Panc1 (cell line): ENCODE results near the gene CDH5. TPM values are rescaled to one million over a fixed set of nuclear protein-coding genes. Genes with fewer than 3 reads are reported as not detected.

ENCODE experiments used
- ATAC-seq: fragments of 200-7000 bp; cut with Tn5 transposase; 2 replicates; pipeline ENCODE4 v1.9.1; 2020; ENCODE audit warnings: mild to moderate bottlenecking, moderate library complexity
- BruUV-seq: library from RNA; stranded (reverse); fragments of 400-500 nt; replicated peaks from 2 replicates; lab custom pipeline; 2021; lab: Mats Ljungman, UMichigan
- CTCF ChIA-PET: fragments of 300-600 bp; sonication (Branson Sonifier 250); formaldehyde crosslinking; loops from one replicate; lab custom pipeline; 2022; ENCODE audit warnings: antibody characterized with exemption; lab: Charles Lee
- POLR2A ChIA-PET: fragments of 300-600 bp; sonication (Branson Sonifier 250); formaldehyde crosslinking; loops from one replicate; lab custom pipeline; 2022; ENCODE audit warnings: antibody characterized with exemption; lab: Charles Lee
- DNase-seq: peaks from one replicate; pipeline ENCODE4 v3.0.0-alpha.2; 2010; ENCODE audit warnings: low read depth, low spot score
- H3K27ac ChIP-seq: 2 replicates; pipeline ENCODE4 v1.5.1; 2011; ENCODE audit warnings: mild to moderate bottlenecking, low read length, inconsistent platforms
- H3K27me3 ChIP-seq: fragments of 200-500 bp; sonication (Bioruptor generic); 2 replicates; pipeline ENCODE4 v1.6.0; 2014; ENCODE audit warnings: low read length, inconsistent platforms; ENCODE audit not compliant: control insufficient read depth, insufficient read depth
- H3K36me3 ChIP-seq: fragments of 200-500 bp; sonication (Bioruptor generic); 2 replicates; pipeline ENCODE4 v1.5.1; 2014; ENCODE audit warnings: inconsistent platforms, mild to moderate bottlenecking, low read length, moderate library complexity; ENCODE audit not compliant: control insufficient read depth, insufficient read depth
- H3K4me1 ChIP-seq: 2 replicates; pipeline ENCODE4 v1.5.1; 2011; ENCODE audit warnings: inconsistent platforms, mild to moderate bottlenecking, low read length, moderate library complexity; ENCODE audit not compliant: control insufficient read depth, insufficient read depth
- H3K4me3 ChIP-seq, 2 experiments: 2 replicates each; pipeline ENCODE4 v1.5.1; 2011 to 2012; ENCODE audit warnings: low read depth in 2 of 2, low read length in 2 of 2, mild to moderate bottlenecking in 2 of 2, inconsistent platforms in 1 of 2, moderate library complexity in 1 of 2
- H3K9me3 ChIP-seq: fragments of 200-500 bp; sonication (Bioruptor generic); 2 replicates; pipeline ENCODE4 v1.5.1; 2014; ENCODE audit warnings: low read depth, mild to moderate bottlenecking, inconsistent platforms, low read length, moderate library complexity; ENCODE audit not compliant: control insufficient read depth, insufficient read depth
- CTCF ChIP-seq: fragments of 450-650 bp; IDR thresholded peaks from 2 replicates; pipeline ENCODE4 v1.5.1; 2017; ENCODE audit warnings: mild to moderate bottlenecking
- POLR2AphosphoS5 ChIP-seq: IDR thresholded peaks from 2 replicates; pipeline ENCODE4 v1.6.1; 2012; ENCODE audit warnings: mild to moderate bottlenecking, low read depth, low read length, moderate library complexity
- SIN3A ChIP-seq: IDR thresholded peaks from 2 replicates; pipeline ENCODE4 v1.6.1; 2012; ENCODE audit warnings: low read depth, mild to moderate bottlenecking, low read length, moderate library complexity, borderline replicate concordance; ENCODE audit not compliant: insufficient read depth
- TCF7L2 ChIP-seq: IDR thresholded peaks from 2 replicates; pipeline ENCODE4 v1.6.1; 2011; ENCODE audit warnings: mild to moderate bottlenecking, low read depth, low read length, inconsistent platforms
- in situ Hi-C: cut with HindIII; loops from 2 replicates; pipeline ENCODE4 v1.10.0; 2016; ENCODE audit warnings: low sequenced_read_pairs, low pct_unique_long_range_greater_than_20kb
- intact Hi-C: fragments of 100-400 bp; cut with micrococcal nuclease; formaldehyde crosslinking; loops from one replicate; pipeline ENCODE4 v1.10.0; 2022; ENCODE audit not compliant: unreplicated experiment
- total RNA-seq: library from RNA; stranded (reverse); gene quantifications from one replicate; pipeline ENCODE4 v1.2.1, GENCODE V29; 2021; ENCODE audit not compliant: unreplicated experiment
- TF ChIP-seq, protein P1 (sequence below), 2 experiments: IDR thresholded peaks; 2 replicates each; pipeline ENCODE4 v1.6.1; 2011 to 2012; ENCODE audit warnings: low read depth in 2 of 2, control low read depth in 1 of 2, low read length in 1 of 2, mild to moderate bottlenecking in 1 of 2, moderate library complexity in 1 of 2; ENCODE audit not compliant: insufficient read depth in 1 of 2

Gene CDH5
- total RNA-seq, 1 experiment from 2014 or later: 0.18 TPM

DNA sequence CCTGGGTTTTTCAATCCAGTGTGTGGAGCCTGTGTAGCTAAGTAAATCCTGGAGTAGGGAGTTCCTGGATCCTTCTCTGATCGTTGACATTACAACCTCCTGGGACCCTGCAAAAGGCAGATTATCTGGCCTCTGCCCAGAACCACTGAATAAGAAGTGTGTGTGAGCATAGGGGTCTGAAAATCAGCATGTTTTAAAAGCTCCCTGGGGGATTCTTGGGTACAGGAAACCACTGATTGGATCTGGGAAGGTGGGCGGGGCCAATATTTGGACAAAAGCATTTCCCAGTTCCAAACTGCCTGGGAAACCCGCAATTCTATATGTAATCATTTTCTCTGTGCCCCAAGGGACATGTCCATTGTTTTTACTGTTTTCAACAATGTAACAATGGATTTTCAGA, 33.4 kb downstream of the CDH5 start:
- intact Hi-C loops (loop anchor here (10.0 kb wide), 1 partner anchor 205 kb away; the partner anchor contains the start of gene CMTM3), in situ Hi-C loops (no loop called here)
- Histone ChIP-seq H3K36me3 (no peaks in the 10 kb centered on the region), H3K4me1 (no peaks in the 10 kb centered on the region), H3K9me3 (no peaks in the 10 kb centered on the region), H3K27ac (no peak overlapping the region), H3K4me3 (no peak overlapping the region), H3K27me3 (no peaks in the 10 kb centered on the region)
- no TSS peak for BruUV-seq
- ChIA-PET CTCF (interaction anchor here (1.1 kb wide), 1 partner anchor 83 kb away, joined by 10 read pairs; no protein-coding TSS in a partner anchor), POLR2A (interaction anchor here (0.5 kb wide), 1 partner anchor 348 kb away, joined by 6 read pairs; no protein-coding TSS in a partner anchor)
- TF ChIP-seq, protein P1, sequence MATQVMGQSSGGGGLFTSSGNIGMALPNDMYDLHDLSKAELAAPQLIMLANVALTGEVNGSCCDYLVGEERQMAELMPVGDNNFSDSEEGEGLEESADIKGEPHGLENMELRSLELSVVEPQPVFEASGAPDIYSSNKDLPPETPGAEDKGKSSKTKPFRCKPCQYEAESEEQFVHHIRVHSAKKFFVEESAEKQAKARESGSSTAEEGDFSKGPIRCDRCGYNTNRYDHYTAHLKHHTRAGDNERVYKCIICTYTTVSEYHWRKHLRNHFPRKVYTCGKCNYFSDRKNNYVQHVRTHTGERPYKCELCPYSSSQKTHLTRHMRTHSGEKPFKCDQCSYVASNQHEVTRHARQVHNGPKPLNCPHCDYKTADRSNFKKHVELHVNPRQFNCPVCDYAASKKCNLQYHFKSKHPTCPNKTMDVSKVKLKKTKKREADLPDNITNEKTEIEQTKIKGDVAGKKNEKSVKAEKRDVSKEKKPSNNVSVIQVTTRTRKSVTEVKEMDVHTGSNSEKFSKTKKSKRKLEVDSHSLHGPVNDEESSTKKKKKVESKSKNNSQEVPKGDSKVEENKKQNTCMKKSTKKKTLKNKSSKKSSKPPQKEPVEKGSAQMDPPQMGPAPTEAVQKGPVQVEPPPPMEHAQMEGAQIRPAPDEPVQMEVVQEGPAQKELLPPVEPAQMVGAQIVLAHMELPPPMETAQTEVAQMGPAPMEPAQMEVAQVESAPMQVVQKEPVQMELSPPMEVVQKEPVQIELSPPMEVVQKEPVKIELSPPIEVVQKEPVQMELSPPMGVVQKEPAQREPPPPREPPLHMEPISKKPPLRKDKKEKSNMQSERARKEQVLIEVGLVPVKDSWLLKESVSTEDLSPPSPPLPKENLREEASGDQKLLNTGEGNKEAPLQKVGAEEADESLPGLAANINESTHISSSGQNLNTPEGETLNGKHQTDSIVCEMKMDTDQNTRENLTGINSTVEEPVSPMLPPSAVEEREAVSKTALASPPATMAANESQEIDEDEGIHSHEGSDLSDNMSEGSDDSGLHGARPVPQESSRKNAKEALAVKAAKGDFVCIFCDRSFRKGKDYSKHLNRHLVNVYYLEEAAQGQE (IDR thresholded peaks at IDR 0.05; ENCODE audit: insufficient read depth in 1 of 2, low read depth in 2 of 2, low read length in 1 of 2): no peak
- TF ChIP-seq POLR2AphosphoS5: no peak
- no peak for TF ChIP-seq SIN3A
- no peak for TF ChIP-seq TCF7L2
- no peak for TF ChIP-seq CTCF
- no peak for DNase-seq
- no peak for ATAC-seq

DNA sequence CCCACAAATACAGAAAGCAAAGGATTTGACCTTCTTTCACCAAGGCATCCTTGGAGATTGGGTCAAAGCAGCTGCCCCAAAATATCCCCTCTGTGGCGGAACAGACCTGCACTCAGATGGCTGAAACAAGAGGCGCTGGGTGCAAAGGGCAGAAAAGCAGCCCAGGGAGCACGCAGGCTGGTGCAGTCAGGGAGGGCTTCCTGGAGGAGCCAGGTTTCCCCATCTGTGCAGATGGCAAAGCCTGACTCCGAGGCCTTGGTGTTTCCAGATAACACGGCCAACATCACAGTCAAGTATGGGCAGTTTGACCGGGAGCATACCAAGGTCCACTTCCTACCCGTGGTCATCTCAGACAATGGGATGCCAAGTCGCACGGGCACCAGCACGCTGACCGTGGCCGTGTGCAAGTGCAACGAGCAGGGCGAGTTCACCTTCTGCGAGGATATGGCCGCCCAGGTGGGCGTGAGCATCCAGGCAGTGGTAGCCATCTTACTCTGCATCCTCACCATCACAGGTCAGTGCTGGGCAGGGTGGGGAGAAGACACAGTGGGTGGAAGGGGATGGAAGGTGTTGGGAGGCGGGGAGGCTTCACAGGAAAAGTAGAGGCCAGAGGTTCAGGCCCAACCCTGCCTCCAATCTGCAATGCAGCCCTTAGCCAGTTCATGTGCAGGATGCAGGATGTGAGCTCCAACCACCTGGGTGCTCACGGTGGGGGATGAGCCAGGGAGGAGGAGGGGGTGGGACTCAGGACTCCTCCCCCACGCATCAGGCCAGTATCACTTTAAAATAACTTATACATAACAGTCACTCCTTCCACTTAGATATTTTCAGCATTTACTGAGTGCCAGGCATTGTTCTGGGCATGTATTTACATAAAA, 34.3 kb downstream of the CDH5 start:
- Histone ChIP-seq H3K27ac (no peak overlapping the region), H3K27me3 (no peaks in the 10 kb centered on the region), H3K4me3 (no peak overlapping the region), H3K4me1 (no peaks in the 10 kb centered on the region), H3K9me3 (no peaks in the 10 kb centered on the region), H3K36me3 (no peaks in the 10 kb centered on the region)
- intact Hi-C loops: loop anchor here (10.0 kb wide), 1 partner anchor 204 kb away; the partner anchor contains the start of gene CMTM3
- ChIA-PET CTCF (no interaction called here), POLR2A (no interaction called here)
- no TSS peak for BruUV-seq
- DNase-seq (no peak), ATAC-seq (no peak)
- TF ChIP-seq, protein P1 (IDR thresholded peaks at IDR 0.05; ENCODE audit: insufficient read depth in 1 of 2, low read depth in 2 of 2, low read length in 1 of 2): no peak
- TF ChIP-seq POLR2AphosphoS5 (no peak), SIN3A (no peak), TCF7L2 (no peak), CTCF (no peak)
- in situ Hi-C loops: no loop called here
